Measurements from ENCODE around the gene NUFIP1.
A peak's percentile ranks its signal among the peaks of the same experiment; 100 is the strongest.

NUFIP1 gene

DNA sequence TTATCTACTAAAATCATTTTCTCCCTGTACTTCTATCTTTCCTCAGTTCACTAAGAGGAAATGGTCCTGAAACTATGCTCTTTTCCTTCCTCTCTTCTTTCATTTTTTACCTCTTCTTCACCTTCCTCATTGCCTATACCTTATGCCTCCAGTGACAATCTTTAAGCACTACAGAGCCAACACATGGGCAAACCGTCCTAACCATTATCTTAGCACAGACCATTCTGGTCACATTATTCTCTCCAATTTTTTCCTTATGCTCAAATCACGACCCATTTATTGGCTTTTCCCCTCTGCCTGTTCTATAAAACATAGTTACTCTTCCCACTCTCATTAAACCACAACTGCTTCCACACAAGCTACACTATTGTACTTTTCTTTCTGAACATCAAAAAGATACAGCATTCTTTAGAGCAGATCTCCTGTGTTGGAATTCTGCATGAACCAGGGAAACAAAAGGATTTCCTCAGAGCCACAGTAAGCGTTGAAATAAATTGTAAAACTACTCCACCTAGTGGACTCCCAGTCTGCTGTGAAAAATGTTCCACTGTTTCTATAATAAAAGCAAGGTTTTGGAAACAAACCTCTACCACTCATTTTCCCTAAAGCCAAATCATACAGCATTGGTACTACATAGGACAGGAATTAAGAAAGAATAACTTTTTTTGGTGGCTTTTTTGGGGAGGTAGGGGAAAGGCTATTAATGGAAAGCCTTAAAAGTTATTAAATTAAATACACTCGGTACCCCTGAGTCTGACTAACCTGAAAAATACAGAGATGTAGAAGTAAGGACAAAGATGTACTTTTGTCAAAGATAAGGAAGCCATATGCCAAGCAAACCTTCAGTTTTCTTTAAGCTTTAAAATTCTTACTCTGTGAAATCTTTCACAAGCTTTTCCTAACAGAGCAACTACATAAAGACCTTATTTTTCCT, 19.5 kb downstream of the NUFIP1 start:
- TF ChIP-seq, protein P1, sequence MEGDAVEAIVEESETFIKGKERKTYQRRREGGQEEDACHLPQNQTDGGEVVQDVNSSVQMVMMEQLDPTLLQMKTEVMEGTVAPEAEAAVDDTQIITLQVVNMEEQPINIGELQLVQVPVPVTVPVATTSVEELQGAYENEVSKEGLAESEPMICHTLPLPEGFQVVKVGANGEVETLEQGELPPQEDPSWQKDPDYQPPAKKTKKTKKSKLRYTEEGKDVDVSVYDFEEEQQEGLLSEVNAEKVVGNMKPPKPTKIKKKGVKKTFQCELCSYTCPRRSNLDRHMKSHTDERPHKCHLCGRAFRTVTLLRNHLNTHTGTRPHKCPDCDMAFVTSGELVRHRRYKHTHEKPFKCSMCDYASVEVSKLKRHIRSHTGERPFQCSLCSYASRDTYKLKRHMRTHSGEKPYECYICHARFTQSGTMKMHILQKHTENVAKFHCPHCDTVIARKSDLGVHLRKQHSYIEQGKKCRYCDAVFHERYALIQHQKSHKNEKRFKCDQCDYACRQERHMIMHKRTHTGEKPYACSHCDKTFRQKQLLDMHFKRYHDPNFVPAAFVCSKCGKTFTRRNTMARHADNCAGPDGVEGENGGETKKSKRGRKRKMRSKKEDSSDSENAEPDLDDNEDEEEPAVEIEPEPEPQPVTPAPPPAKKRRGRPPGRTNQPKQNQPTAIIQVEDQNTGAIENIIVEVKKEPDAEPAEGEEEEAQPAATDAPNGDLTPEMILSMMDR (conservative IDR thresholded peaks at IDR 0.05; ENCODE audit: low read depth, low read length), result peak; percentile 69
- peak; percentile 77 for DNase-seq (ENCODE audit: low read depth)
- no peak overlapping the region for H3K4me3 ChIP-seq (ENCODE audit: low read depth, low read length)

DNA sequence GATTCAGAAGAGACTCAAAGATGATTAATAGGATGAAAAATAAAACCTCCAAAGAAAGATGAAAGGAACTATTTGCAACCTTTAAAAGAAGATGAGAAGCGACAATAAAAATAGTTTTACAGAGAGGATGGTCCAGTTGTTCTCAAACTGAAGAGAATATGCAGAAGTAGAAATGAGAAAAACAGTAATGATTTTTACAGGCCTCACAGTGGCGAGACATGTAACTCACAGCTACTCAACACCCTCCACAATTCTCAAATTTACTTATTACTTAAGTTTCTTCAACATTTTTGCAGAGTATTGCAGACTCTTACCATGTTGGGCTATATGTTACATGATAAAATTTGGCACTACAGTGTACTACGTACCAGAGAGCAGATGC, 20.8 kb downstream of the NUFIP1 start:
- TF ChIP-seq, protein P1 (conservative IDR thresholded peaks at IDR 0.05; ENCODE audit: low read depth, low read length), result no peak
- no peak for DNase-seq (ENCODE audit: low read depth)
- no peak overlapping the region for H3K4me3 ChIP-seq (ENCODE audit: low read depth, low read length)

DNA sequence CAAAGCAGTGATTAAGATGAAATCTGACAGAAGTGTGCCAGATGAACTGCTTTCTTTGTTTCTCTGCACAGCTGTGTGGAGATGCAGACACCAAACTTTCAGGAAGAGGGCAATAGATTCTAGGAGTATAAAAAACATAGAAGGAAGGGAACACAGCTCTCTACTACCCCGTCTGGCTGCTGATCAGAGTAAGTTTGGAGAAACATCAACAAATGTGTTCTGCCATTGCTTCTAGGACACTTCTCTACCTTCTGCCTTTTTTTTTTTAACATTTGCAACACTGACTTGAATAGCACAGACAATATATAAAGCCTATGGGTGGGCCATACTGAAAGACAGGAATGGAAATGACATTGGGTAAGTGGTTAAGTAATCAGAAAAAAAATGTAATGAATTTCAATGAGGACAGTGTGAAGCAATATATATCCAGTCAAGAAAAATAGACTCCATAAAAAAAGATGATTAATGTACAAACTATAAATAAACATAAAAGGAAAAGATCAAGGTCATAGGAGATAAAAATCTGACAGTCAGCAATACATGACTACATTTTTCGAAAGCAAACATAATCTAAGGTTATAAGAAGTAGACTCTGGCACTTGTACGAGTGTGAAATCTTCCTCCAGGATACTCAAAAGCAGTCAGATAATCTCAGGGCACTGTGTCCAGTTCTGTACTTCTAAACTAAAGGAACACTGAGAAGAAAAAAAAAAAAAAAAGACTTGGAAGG, 21.4 kb downstream of the NUFIP1 start:
- TF ChIP-seq, protein P1 (conservative IDR thresholded peaks at IDR 0.05; ENCODE audit: low read depth, low read length), result peak; percentile 61
- peak; percentile 72 for DNase-seq (ENCODE audit: low read depth)
- H3K4me3 ChIP-seq (ENCODE audit: low read depth, low read length), result no peak overlapping the region

DNA sequence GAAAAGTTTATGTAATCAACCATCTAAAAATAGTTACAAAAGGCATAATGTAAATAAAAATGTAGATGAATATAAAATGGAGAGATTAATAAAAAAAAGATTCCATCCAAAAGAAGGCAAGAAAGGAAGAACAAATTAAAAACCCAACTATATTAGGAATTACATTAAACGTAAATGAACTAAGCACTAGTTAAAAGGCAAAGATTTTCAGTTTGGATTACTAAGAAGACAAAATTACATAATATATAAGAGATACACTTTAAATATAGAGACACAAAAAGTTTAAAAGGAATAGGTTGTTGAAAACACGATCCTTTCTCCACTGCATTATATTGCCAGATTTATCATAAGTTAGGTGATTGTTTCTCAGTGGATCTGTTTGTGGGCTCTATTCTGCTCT, 27.3 kb downstream of the NUFIP1 start:
- no peak for DNase-seq (ENCODE audit: low read depth)
- H3K4me3 ChIP-seq (ENCODE audit: low read depth, low read length), result no peak overlapping the region
- TF ChIP-seq, protein P1 (conservative IDR thresholded peaks at IDR 0.05; ENCODE audit: low read depth, low read length), result no peak

DNA sequence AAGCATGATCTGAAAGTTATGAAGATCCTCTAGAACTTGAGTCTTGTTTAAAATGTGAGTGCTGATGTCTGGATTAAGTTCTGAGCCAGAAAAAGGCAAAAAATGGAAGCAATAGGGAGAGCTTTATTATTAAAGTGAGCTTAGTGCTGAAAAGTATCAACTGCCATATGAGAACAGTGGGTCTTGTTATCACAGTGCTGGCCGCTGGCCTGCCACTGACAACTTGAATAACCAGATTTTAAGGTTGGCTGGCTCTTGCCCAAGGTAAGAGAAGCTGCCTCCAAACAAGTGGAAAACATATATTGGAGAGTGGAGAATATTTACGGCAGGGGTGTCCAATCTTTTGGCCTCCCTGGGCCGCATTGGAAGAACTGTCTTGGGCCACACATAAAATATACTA, 33.9 kb downstream of the NUFIP1 start:
- no peak for DNase-seq (ENCODE audit: low read depth)
- TF ChIP-seq, protein P1 (conservative IDR thresholded peaks at IDR 0.05; ENCODE audit: low read depth, low read length), result no peak
- no peak overlapping the region for H3K4me3 ChIP-seq (ENCODE audit: low read depth, low read length)

DNA sequence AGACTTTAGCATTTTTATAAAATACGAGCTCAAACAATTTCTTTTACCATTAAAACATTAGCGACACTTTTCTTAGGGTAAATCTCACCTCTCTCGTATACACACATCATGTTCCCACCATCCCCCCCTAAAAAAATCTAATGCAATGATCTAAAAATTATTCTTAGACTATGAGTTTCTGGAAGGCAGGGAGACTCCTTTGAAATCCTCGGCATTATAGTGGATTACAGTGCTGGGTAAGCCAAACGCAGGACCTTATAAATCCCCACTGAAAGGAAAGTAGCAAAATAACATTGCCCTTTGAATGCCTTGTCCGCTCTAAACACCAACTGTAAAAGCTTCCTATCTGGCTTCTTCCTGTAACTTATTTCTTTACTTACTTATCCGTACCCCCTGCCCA, 35.0 kb downstream of the NUFIP1 start:
- H3K4me3 ChIP-seq (ENCODE audit: low read depth, low read length), result no peak overlapping the region
- TF ChIP-seq, protein P1 (conservative IDR thresholded peaks at IDR 0.05; ENCODE audit: low read depth, low read length), result no peak
- DNase-seq (ENCODE audit: low read depth), result no peak

Data from choroid plexus epithelial cell (primary cell).